Spinal cord (tissue), 10 donors: ENCODE measurements around the gene SIL1. TPM values are rescaled to one million over a fixed set of nuclear protein-coding genes. Genes with fewer than 3 reads are reported as not detected.

ENCODE experiments used
- DNase-seq, 6 donors: peaks; one replicate each; pipeline versions ENCODE4 v3.0.0 to v3.0.0-alpha.2; 2013 to 2015; ENCODE audit warnings: low spot score in 6 of 6, low read depth in 4 of 6
- H3K27ac ChIP-seq: one replicate; pipeline ENCODE4 v1.5.1; 2013; ENCODE audit warnings: low read depth, low read length, control low read depth
- H3K27me3 ChIP-seq: one replicate; pipeline ENCODE4 v1.6.1; 2013; ENCODE audit warnings: low read length; ENCODE audit not compliant: control insufficient read depth, insufficient read depth
- H3K36me3 ChIP-seq: one replicate; pipeline ENCODE4 v1.6.1; 2013; ENCODE audit warnings: low read length; ENCODE audit not compliant: control insufficient read depth, insufficient read depth
- H3K4me1 ChIP-seq: one replicate; pipeline ENCODE4 v1.6.1; 2013; ENCODE audit warnings: low read length; ENCODE audit not compliant: control insufficient read depth, insufficient read depth
- H3K4me3 ChIP-seq: one replicate; pipeline ENCODE4 v1.5.1; 2013; ENCODE audit warnings: low read depth, low read length, control low read depth
- H3K9me3 ChIP-seq: one replicate; pipeline ENCODE4 v1.6.1; 2013; ENCODE audit warnings: low read length; ENCODE audit not compliant: control insufficient read depth, insufficient read depth
- WGBS: methylation state at CpG from one replicate; pipeline ENCODE4 v1.1.5; 2013; ENCODE audit warnings: missing lambda C conversion rate; ENCODE audit not compliant: insufficient coverage; 5-methylcytosine and 5-hydroxymethylcytosine counted together
- polyA plus RNA-seq, 2 donors: library from polyadenylated mRNA; unstranded; fragments of 120-200 nt; gene quantifications; one replicate each; pipeline ENCODE4 v1.2.1, GENCODE V29; 2013; ENCODE audit not compliant: insufficient read length in 2 of 2
- total RNA-seq, 2 donors: library from RNA; depleted of rRNA in 1 of 2; stranded (reverse); fragments of 120-200 nt in 1 of 2; fragments of >200 nt in 1 of 2; gene quantifications; one replicate each; pipeline versions ENCODE4 v1.2.3 to v1.2.4, GENCODE V29; 2013 to 2014
- donor health status: healthy.

SIL1 gene
- total and polyA plus RNA-seq, 4 donors: 18.8 to 53.7 (median 30.7) TPM

GRCh38 chr5:139108063-139108824, 89.9 kb downstream of the SIL1 start:
- no peaks in the 10 kb centered on the region for H3K36me3 ChIP-seq
- peak overlapping the region; percentile 29 for H3K27ac ChIP-seq
- 47% methylated on average over 4 of the region's 10 CpGs for whole genome bisulfite sequencing
- peak in 2 of 6 donors; percentile 77 to 89 for DNase-seq
- H3K4me3 ChIP-seq: no peak overlapping the region
- no peaks in the 10 kb centered on the region for H3K27me3 ChIP-seq
- H3K4me1 ChIP-seq: peaks cover 40% of the 10 kb centered on the region
- no peaks in the 10 kb centered on the region for H3K9me3 ChIP-seq

- peak in 4 of 6 donors; percentile 42 to 94 (median 70) for DNase-seq
- Histone ChIP-seq H3K36me3 (no peaks in the 10 kb centered on the region), H3K4me3 (no peak overlapping the region), H3K27ac (peak overlapping the region; percentile 77), H3K4me1 (peaks cover 38% of the 10 kb centered on the region), H3K9me3 (no peaks in the 10 kb centered on the region), H3K27me3 (no peaks in the 10 kb centered on the region)
- WGBS: 7% methylated on average over 15 of the region's 15 CpGs
Observed at GRCh38 chr5:139105621-139106071, 92.5 kb downstream of the SIL1 start.

DNA sequence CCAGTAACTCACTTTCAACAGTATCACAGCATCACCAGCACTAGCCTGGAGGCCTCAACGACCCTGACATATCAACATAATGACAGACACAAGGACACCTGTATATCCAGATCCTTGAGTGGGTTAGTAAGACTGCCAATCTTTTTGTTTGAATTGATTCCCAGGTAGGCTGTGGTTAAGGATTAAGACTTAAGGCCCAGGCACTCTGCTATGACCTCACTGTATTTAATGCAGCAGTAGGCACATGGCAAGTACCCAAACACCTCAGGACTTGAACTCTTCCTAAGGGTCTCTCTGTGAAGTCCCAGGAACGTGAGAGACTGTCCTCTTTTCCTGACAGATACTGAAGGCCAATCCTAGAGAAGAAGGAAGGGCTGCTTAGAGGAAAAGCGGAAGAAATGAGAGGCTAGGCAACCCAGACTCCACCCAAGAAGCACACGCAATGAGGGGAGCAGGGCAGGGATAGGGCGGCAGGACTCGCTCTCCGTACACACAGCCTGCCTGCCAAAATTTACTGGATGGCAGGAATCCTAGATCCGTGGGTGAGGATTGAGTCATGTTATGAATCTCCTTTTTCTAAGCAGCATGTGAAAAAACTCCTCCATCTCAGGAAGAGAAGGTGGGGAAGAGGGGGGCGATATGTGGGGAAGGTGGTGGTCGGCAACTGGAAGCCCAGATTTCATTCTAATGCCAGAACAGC, 93.4 kb downstream of the SIL1 start:
- Histone ChIP-seq H3K9me3 (no peaks in the 10 kb centered on the region), H3K4me3 (no peak overlapping the region), H3K4me1 (peaks cover 35% of the 10 kb centered on the region), H3K36me3 (no peaks in the 10 kb centered on the region), H3K27ac (peak overlapping the region; percentile 77), H3K27me3 (no peaks in the 10 kb centered on the region)
- DNase-seq: peak in 3 of 6 donors; percentile 57 to 93 (median 76)
- no CpG with 5 or more reads among the region's 10 CpGs for WGBS

DNA sequence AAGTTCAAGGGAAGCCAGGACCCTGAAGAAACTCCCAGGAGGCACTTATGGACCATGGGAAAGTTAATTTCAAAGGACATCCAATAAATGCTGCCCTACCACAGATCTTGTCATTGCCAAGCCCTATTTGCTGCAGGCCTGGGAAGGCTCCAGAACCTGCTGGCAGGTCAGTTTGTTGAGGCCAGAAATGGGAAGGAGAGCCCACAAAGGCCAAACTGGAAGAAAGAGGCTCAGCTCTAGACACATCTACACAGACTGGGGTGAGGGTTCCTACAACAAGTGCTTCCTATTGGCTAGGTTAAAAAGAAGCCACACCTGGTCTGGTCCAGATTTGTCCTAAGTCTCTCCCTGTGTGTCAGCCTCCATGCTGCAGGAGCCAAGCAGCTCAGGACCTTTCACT, 94.4 kb downstream of the SIL1 start:
- H3K27me3 ChIP-seq: no peaks in the 10 kb centered on the region
- H3K4me3 ChIP-seq: no peak overlapping the region
- H3K9me3 ChIP-seq: no peaks in the 10 kb centered on the region
- peak overlapping the region; percentile 21 for H3K27ac ChIP-seq
- no peaks in the 10 kb centered on the region for H3K36me3 ChIP-seq
- no peak for DNase-seq
- H3K4me1 ChIP-seq: peaks cover 35% of the 10 kb centered on the region

DNA sequence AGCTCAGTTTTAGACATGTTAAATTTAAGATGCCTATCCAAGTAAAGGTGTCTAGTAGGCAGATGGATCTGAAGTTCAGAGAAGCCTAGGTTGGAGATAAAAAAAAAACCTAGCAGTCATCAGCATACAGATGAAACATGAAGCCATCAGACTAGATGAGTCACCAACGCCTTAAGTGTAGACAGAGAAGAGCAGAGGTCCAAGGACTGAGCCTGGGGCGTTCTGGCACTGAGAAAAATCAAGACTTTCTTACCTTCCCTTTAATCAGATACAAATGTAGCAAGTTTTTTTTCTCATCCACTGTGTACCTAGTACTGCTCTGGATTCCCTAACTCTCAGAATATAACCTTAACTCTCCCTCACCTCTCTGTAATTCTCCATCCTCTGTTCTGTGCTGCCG, 97.3 kb downstream of the SIL1 start:
- Histone ChIP-seq H3K9me3 (no peaks in the 10 kb centered on the region), H3K27me3 (no peaks in the 10 kb centered on the region), H3K27ac (no peak overlapping the region), H3K4me3 (no peak overlapping the region), H3K4me1 (peaks cover 23% of the 10 kb centered on the region), H3K36me3 (no peaks in the 10 kb centered on the region)
- no peak for DNase-seq
- 90% methylated on average over 2 of the region's 3 CpGs for WGBS

DNA sequence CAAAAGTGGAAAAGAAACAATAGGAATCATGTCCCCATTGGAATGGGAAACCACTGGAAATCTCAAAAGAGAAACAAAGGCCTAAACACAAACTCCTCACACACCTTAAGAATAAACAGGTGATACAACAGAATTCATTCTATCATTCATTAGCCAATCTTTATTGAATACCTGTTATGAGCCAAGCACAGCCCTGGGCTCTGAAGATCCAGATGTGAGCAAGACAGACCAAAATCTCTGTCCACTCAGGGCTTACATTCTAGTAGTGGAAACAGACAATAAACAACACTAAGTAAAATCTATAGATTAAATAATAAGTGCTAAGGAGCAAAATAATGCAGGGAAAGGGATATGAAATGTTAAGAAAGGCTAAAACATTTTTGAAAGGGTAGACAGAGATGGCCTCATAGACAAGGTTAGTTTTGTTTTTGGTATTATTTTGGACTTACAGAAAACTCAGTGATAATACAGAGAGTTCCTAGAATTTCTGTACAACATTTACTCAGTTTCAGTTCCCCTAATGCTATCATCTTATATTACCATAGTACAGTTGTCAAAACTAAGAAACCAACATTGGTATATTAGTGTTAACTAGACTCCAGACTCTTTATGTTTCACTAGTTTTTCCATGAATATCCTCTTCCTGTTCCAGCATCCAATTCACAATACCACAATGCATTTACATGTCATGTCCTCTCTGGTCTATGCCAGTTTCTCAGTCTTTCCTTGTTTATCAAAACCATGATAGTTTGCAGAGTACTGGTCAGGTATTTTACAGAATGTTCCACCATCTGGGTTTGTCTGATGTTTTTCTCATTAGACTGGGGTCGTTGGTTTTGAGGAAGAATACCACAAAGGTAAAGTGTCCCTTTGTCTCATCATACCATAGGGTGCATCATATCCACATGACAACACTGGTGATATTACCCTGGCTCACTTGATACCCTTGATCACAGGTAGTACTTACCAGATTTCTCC, 103.7 kb downstream of the SIL1 start:
- Histone ChIP-seq H3K27ac (no peak overlapping the region), H3K4me3 (no peak overlapping the region), H3K4me1 (no peaks in the 10 kb centered on the region), H3K36me3 (no peaks in the 10 kb centered on the region), H3K27me3 (no peaks in the 10 kb centered on the region), H3K9me3 (no peaks in the 10 kb centered on the region)
- DNase-seq: no peak
- no CpG with 5 or more reads among the region's 1 CpG for WGBS

DNA sequence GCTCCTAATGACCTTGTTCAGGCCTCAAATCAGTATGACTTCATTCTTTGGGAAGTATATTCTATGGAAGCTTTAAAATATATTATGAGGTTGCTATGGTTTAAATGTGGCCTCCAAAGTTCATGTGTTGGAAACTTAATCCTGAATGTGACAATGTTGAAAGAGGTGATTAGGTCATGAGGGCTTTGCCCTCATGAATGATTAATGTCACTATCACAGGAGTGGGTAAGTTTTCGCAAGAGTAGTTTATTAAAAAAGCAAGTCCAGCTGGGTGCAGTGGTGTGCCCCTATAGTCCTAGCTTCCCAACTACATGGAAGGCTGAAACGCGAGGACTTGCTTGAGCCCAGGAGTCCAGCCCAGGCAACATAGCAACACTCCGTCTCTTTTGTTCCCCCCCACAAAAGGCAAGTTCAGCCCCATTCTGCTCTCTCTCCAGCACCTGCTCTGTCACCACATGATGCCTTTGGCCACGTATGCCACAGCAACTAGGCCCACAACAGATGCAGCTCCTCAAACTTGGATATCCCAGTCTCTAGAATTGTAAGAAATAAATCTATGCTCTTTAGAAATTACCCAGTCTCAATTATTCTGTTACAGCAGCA, 105.3 kb downstream of the SIL1 start:
- Histone ChIP-seq H3K27me3 (no peaks in the 10 kb centered on the region), H3K4me3 (no peak overlapping the region), H3K9me3 (no peaks in the 10 kb centered on the region), H3K27ac (no peak overlapping the region), H3K4me1 (peaks cover 2% of the 10 kb centered on the region), H3K36me3 (no peaks in the 10 kb centered on the region)
- no peak for DNase-seq
- 53% methylated on average over 4 of the region's 5 CpGs for WGBS

DNA sequence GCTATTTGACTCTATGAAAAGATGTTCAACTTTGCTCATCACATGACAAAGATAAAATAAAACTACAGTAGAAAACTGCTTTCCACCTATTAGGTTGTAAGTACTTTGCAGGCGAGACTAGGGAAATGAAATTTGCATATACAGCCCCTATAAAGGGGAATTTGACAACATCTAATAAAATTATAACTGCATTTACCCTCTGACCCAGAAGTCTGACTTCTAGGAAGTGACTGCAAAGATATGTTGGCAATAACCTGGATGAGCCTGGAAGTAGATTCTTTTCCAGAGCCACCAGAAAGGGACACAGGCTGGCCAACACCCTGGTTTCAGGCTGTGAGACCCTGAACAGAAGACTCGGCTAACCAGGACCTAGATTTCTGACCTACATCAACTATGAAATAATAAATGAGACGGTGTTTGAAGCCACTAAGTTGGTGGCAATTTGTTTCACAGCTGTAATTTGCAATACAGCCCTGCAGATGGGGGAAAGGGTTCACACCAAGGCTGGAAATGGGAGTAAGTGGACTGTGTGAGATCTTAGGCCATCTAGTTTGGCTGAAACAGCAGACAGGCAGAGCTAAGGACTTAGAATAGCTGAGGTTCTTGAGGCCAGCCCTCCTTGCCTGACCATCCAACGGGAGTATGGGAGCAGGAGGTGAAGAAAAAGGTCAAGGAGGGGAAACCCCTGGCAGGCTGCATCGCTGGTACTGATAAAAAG, 106.6 kb downstream of the SIL1 start:
- WGBS: no CpG with 5 or more reads among the region's 5 CpGs
- Histone ChIP-seq H3K4me3 (no peak overlapping the region), H3K4me1 (peaks cover 4% of the 10 kb centered on the region), H3K27ac (no peak overlapping the region), H3K27me3 (no peaks in the 10 kb centered on the region), H3K9me3 (no peaks in the 10 kb centered on the region), H3K36me3 (no peaks in the 10 kb centered on the region)
- peak in 2 of 6 donors; percentile 64 to 66 for DNase-seq
